Panc1 (cell line): ENCODE results near the gene NCAPH2. TPM values are rescaled to one million over a fixed set of nuclear protein-coding genes. Genes with fewer than 3 reads are reported as not detected.

Source experiments
- ATAC-seq: fragments of 200-7000 bp; cut with Tn5 transposase; 2 replicates; pipeline ENCODE4 v1.9.1; 2020; ENCODE audit warnings: mild to moderate bottlenecking, moderate library complexity
- BruUV-seq: library from RNA; stranded (reverse); fragments of 400-500 nt; replicated peaks from 2 replicates; lab custom pipeline; 2021; lab: Mats Ljungman, UMichigan
- CTCF ChIA-PET: fragments of 300-600 bp; sonication (Branson Sonifier 250); formaldehyde crosslinking; loops from one replicate; lab custom pipeline; 2022; ENCODE audit warnings: antibody characterized with exemption; lab: Charles Lee
- POLR2A ChIA-PET: fragments of 300-600 bp; sonication (Branson Sonifier 250); formaldehyde crosslinking; loops from one replicate; lab custom pipeline; 2022; ENCODE audit warnings: antibody characterized with exemption; lab: Charles Lee
- DNase-seq: peaks from one replicate; pipeline ENCODE4 v3.0.0-alpha.2; 2010; ENCODE audit warnings: low read depth, low spot score
- H3K27ac ChIP-seq: 2 replicates; pipeline ENCODE4 v1.5.1; 2011; ENCODE audit warnings: mild to moderate bottlenecking, low read length, inconsistent platforms
- H3K27me3 ChIP-seq: fragments of 200-500 bp; sonication (Bioruptor generic); 2 replicates; pipeline ENCODE4 v1.6.0; 2014; ENCODE audit warnings: low read length, inconsistent platforms; ENCODE audit not compliant: control insufficient read depth, insufficient read depth
- H3K36me3 ChIP-seq: fragments of 200-500 bp; sonication (Bioruptor generic); 2 replicates; pipeline ENCODE4 v1.5.1; 2014; ENCODE audit warnings: inconsistent platforms, mild to moderate bottlenecking, low read length, moderate library complexity; ENCODE audit not compliant: control insufficient read depth, insufficient read depth
- H3K4me1 ChIP-seq: 2 replicates; pipeline ENCODE4 v1.5.1; 2011; ENCODE audit warnings: inconsistent platforms, mild to moderate bottlenecking, low read length, moderate library complexity; ENCODE audit not compliant: control insufficient read depth, insufficient read depth
- H3K4me3 ChIP-seq, 2 experiments: 2 replicates each; pipeline ENCODE4 v1.5.1; 2011 to 2012; ENCODE audit warnings: low read depth in 2 of 2, low read length in 2 of 2, mild to moderate bottlenecking in 2 of 2, inconsistent platforms in 1 of 2, moderate library complexity in 1 of 2
- H3K9me3 ChIP-seq: fragments of 200-500 bp; sonication (Bioruptor generic); 2 replicates; pipeline ENCODE4 v1.5.1; 2014; ENCODE audit warnings: low read depth, mild to moderate bottlenecking, inconsistent platforms, low read length, moderate library complexity; ENCODE audit not compliant: control insufficient read depth, insufficient read depth
- CTCF ChIP-seq: fragments of 450-650 bp; IDR thresholded peaks from 2 replicates; pipeline ENCODE4 v1.5.1; 2017; ENCODE audit warnings: mild to moderate bottlenecking
- POLR2AphosphoS5 ChIP-seq: IDR thresholded peaks from 2 replicates; pipeline ENCODE4 v1.6.1; 2012; ENCODE audit warnings: mild to moderate bottlenecking, low read depth, low read length, moderate library complexity
- REST ChIP-seq, 2 experiments: IDR thresholded peaks; 2 replicates each; pipeline ENCODE4 v1.6.1; 2011 to 2012; ENCODE audit warnings: low read depth in 2 of 2, control low read depth in 1 of 2, low read length in 1 of 2, mild to moderate bottlenecking in 1 of 2, moderate library complexity in 1 of 2; ENCODE audit not compliant: insufficient read depth in 1 of 2
- SIN3A ChIP-seq: IDR thresholded peaks from 2 replicates; pipeline ENCODE4 v1.6.1; 2012; ENCODE audit warnings: low read depth, mild to moderate bottlenecking, low read length, moderate library complexity, borderline replicate concordance; ENCODE audit not compliant: insufficient read depth
- TCF7L2 ChIP-seq: IDR thresholded peaks from 2 replicates; pipeline ENCODE4 v1.6.1; 2011; ENCODE audit warnings: mild to moderate bottlenecking, low read depth, low read length, inconsistent platforms
- in situ Hi-C: cut with HindIII; loops from 2 replicates; pipeline ENCODE4 v1.10.0; 2016; ENCODE audit warnings: low sequenced_read_pairs, low pct_unique_long_range_greater_than_20kb
- intact Hi-C: fragments of 100-400 bp; cut with micrococcal nuclease; formaldehyde crosslinking; loops from one replicate; pipeline ENCODE4 v1.10.0; 2022; ENCODE audit not compliant: unreplicated experiment
- total RNA-seq: library from RNA; stranded (reverse); gene quantifications from one replicate; pipeline ENCODE4 v1.2.1, GENCODE V29; 2021; ENCODE audit not compliant: unreplicated experiment

The NCAPH2 gene
- total RNA-seq, 1 experiment from 2014 or later: 55.6 TPM

- DNase-seq (no peak), ATAC-seq (no peak)
- no peak for TF ChIP-seq SIN3A
- no peak for TF ChIP-seq POLR2AphosphoS5
- TF ChIP-seq REST (IDR thresholded peaks at IDR 0.05; ENCODE audit: insufficient read depth in 1 of 2, low read depth in 2 of 2, low read length in 1 of 2): no peak
- TF ChIP-seq TCF7L2: no peak
- TF ChIP-seq CTCF: no peak
- BruUV-seq: no TSS peak
- Histone ChIP-seq H3K27me3 (no peaks in the 10 kb centered on the region), H3K4me1 (no peaks in the 10 kb centered on the region), H3K27ac (no peak overlapping the region), H3K9me3 (no peaks in the 10 kb centered on the region), H3K4me3 (no peak overlapping the region), H3K36me3 (no peaks in the 10 kb centered on the region)
- POLR2A ChIA-PET: no interaction called here
- in situ Hi-C loops: no loop called here
- CTCF ChIA-PET: interaction anchor here (0.7 kb wide), 1 partner anchor 63 kb away, joined by 3 read pairs; no protein-coding TSS in a partner anchor
- intact Hi-C loops: no loop called here
Measured at GRCh38 chr22:50573491-50574382, 65.7 kb downstream of the NCAPH2 start.

GRCh38 chr22:50574383-50574755 lies 66.3 kb downstream of the NCAPH2 start:
- Histone ChIP-seq H3K27ac (no peak overlapping the region), H3K9me3 (no peaks in the 10 kb centered on the region), H3K4me3 (no peak overlapping the region), H3K27me3 (no peaks in the 10 kb centered on the region), H3K4me1 (no peaks in the 10 kb centered on the region), H3K36me3 (no peaks in the 10 kb centered on the region)
- intact Hi-C loops: no loop called here
- BruUV-seq: no TSS peak
- ChIA-PET POLR2A (no interaction called here), CTCF (no interaction called here)
- DNase-seq (no peak), ATAC-seq (no peak)
- in situ Hi-C loops: no loop called here
- TF ChIP-seq SIN3A (no peak), CTCF (no peak), POLR2AphosphoS5 (no peak), REST (IDR thresholded peaks at IDR 0.05; ENCODE audit: insufficient read depth in 1 of 2, low read depth in 2 of 2, low read length in 1 of 2) (no peak), TCF7L2 (no peak)
